H1 (cell line): ENCODE data around the gene TSN. TPM values are rescaled to one million over a fixed set of nuclear protein-coding genes. Genes with fewer than 3 reads are reported as not detected.

Source experiments
- BACH1 ChIP-seq: IDR thresholded peaks from 2 replicates; pipeline ENCODE4 v1.6.1; 2012; ENCODE audit warnings: low read length, improper control_type of control experiment
- GABPA ChIP-seq: IDR thresholded peaks from 2 replicates; pipeline ENCODE4 v1.6.1; 2011; ENCODE audit warnings: mild to moderate bottlenecking, low read length, moderate library complexity, borderline replicate concordance; ENCODE audit not compliant: insufficient read depth
- NRF1 ChIP-seq: IDR thresholded peaks from 2 replicates; pipeline ENCODE4 v1.6.1; 2011; ENCODE audit warnings: mild to moderate bottlenecking, low read depth, low read length, improper control_type of control experiment
- RXRA ChIP-seq: IDR thresholded peaks from 2 replicates; pipeline ENCODE4 v1.6.1; 2011; ENCODE audit warnings: low read depth, mild to moderate bottlenecking, low read length, moderate library complexity; ENCODE audit not compliant: insufficient read depth
- SIN3A ChIP-seq, 2 experiments: IDR thresholded peaks in 1 of 2; conservative IDR thresholded peaks in 1 of 2; 2 replicates each; pipeline ENCODE4 v1.6.1; 2011 to 2012; ENCODE audit warnings: low read length in 2 of 2, improper control_type of control experiment in 1 of 2, low read depth in 1 of 2, mild to moderate bottlenecking in 1 of 2
- SP1 ChIP-seq: IDR thresholded peaks from 2 replicates; pipeline ENCODE4 v1.6.1; 2011; ENCODE audit warnings: low read depth, low read length
- SP4 ChIP-seq: IDR thresholded peaks from 2 replicates; pipeline ENCODE4 v1.6.1; 2012; ENCODE audit warnings: low read length, inconsistent platforms
- polyA plus RNA-seq, 7 experiments: library from polyadenylated mRNA; depleted of rRNA in 3 of 7; stranded (reverse) in 5 of 7; unstranded in 2 of 7; fragments of >200 nt in 5 of 7; fragments of 200-250 nt in 2 of 7; gene quantifications; 1 replicate in 5 of 7; 2 replicates in 1 of 7; 4 replicates in 1 of 7; pipeline versions ENCODE4 v1.2.1 to v1.2.3, GENCODE V29; 2011 to 2013; ENCODE audit warnings: missing spikeins in 2 of 7, mixed read lengths in 2 of 7
- total RNA-seq: library from RNA; stranded (reverse); fragmentation: NEBNext Ultra II Directional; extraction: Animal tissue kit (Norgen Biotek cat#: 25700); gene quantifications from 2 replicates; pipeline ENCODE4 v1.2.1, GENCODE V29; 2021

TSN gene
- total and polyA plus RNA-seq, 2 of the 8 experiments (the other 6 are each of a cell fraction or from before 2014, with no cell fraction given) = 44.4 to 96.1 TPM

- no peak for TF ChIP-seq NRF1
- TF ChIP-seq SP1 = no peak
- TF ChIP-seq SIN3A (conservative IDR thresholded peaks at IDR 0.05 in 1 of 2, IDR thresholded peaks at IDR 0.05 in 1 of 2; ENCODE audit: low read depth in 1 of 2, low read length in 2 of 2) = no peak
- TF ChIP-seq GABPA = no peak
- no peak for TF ChIP-seq BACH1
- TF ChIP-seq SP4 = no peak
- TF ChIP-seq RXRA = no peak
These were observed 28.1 kb upstream of the TSN start (continued) for GRCh38 chr2:121727332-121727731.
